Esophagus squamous epithelium (tissue), 5 donors: ENCODE results near the gene VAPB. TPM values are rescaled to one million over a fixed set of nuclear protein-coding genes. Genes with fewer than 3 reads are reported as not detected.

Experiments used
- DNase-seq: peaks from one replicate; lab custom pipeline; 2025; lab: John Stamatoyannopoulos, UW
- H3K27ac ChIP-seq, 4 donors: fragments of 200-600 bp; sonication (generic); one replicate each; pipeline ENCODE4 v1.5.1; 2016 to 2019; ENCODE audit warnings: mild to moderate bottlenecking in 1 of 4
- H3K27me3 ChIP-seq, 4 donors: fragments of 200-600 bp; sonication (generic); 1 replicate in 3 of 4; 2 replicates in 1 of 4; pipeline versions ENCODE4 v1.5.1 to v1.6.0; 2017 to 2021; ENCODE audit warnings: antibody characterized with exemption in 1 of 4
- H3K36me3 ChIP-seq, 3 donors: fragments of 200-600 bp; sonication (generic); one replicate each; pipeline ENCODE4 v1.5.1; 2016 to 2019
- H3K4me1 ChIP-seq, 3 donors: fragments of 200-600 bp; sonication (generic); one replicate each; pipeline ENCODE4 v1.5.1; 2017 to 2019
- H3K4me3 ChIP-seq, 4 donors: fragments of 200-600 bp; sonication (generic); 1 replicate in 3 of 4; 2 replicates in 1 of 4; pipeline ENCODE4 v1.5.1; 2016 to 2019; ENCODE audit warnings: mild to moderate bottlenecking in 2 of 4, moderate library complexity in 1 of 4
- H3K9me3 ChIP-seq, 3 donors: fragments of 200-600 bp; sonication (generic); one replicate each; pipeline ENCODE4 v1.5.1; 2016 to 2019
- CTCF ChIP-seq, 6 experiments: fragments of 450-650 bp in 4 of 6; fragments of 200-600 bp in 2 of 6; sonication (generic) in 2 of 6; IDR thresholded peaks; one replicate each; pipeline ENCODE4 v1.5.1; 2016 to 2019; ENCODE audit warnings: antibody characterized with exemption in 6 of 6, mild to moderate bottlenecking in 4 of 6, moderate library complexity in 4 of 6
- POLR2A ChIP-seq, 4 donors: fragments of 450-650 bp; IDR thresholded peaks; one replicate each; pipeline ENCODE4 v1.6.1; 2017; ENCODE audit warnings: antibody characterized with exemption in 4 of 4, mild to moderate bottlenecking in 4 of 4, moderate library complexity in 3 of 4
- WGBS, 2 donors: methylation state at CpG; one replicate each; pipeline ENCODE4 v1.1.5; 2018; 5-methylcytosine and 5-hydroxymethylcytosine counted together
- intact Hi-C: fragments of 100-400 bp; cut with DNase I; formaldehyde crosslinking; loops from one replicate; pipeline ENCODE4 v1.15.0; 2022
- total RNA-seq, 4 donors: library from RNA; depleted of rRNA; stranded (reverse); fragments of >200 nt; gene quantifications; one replicate each; pipeline ENCODE4 v1.1.0, GENCODE V29; 2016
- donor health status: DM: yes; HTN: yes; CAD: no.

The VAPB gene
- total RNA-seq, 4 donors from 2014 or later, result 11.5 to 21.2 (median 16.6) TPM

DNA sequence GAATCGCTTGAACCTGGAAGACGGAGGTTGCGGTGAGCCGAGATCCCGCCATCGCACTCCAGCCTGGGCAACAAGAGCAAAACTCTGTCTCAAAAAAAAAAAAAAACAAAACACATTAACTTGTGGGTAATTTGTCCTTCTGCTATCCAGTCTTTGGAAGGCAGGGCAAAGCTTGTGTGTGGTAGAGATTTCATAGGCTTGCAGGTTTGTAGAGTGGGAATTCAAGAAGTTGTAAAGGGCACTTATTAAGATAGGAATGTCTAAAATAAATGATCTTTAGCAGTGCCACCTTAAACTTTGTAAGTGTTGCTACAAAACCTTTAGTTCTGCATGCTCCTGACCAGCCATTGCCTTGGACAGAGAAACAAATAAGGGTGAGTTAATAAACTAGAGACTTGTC lies 8.4 kb downstream of the VAPB start:
- 97 to 98% methylated on average over 6 of the region's 6 CpGs for WGBS, 2 donors
- intact Hi-C loops, result no loop called here
- no peak for TF ChIP-seq POLR2A (IDR thresholded peaks at IDR 0.05)
- no peak for TF ChIP-seq CTCF (IDR thresholded peaks at IDR 0.05)
- Histone ChIP-seq H3K4me1 (peaks cover 0 to 68% (median 16%) of the 10 kb centered on the region in 3 donors), H3K27me3 (no peaks in the 10 kb centered on the region), H3K9me3 (no peaks in the 10 kb centered on the region), H3K36me3 (peaks cover 0 to 13% (median 0%) of the 10 kb centered on the region in 3 donors), H3K27ac (no peak overlapping the region), H3K4me3 (no peak overlapping the region)
- DNase-seq, result no peak

GRCh38 chr20:58398254-58398653 lies 9.2 kb downstream of the VAPB start:
- Histone ChIP-seq H3K4me1 (peaks cover 0 to 68% (median 16%) of the 10 kb centered on the region in 3 donors), H3K27ac (no peak overlapping the region), H3K4me3 (no peak overlapping the region), H3K36me3 (peaks cover 0 to 6% (median 0%) of the 10 kb centered on the region in 3 donors), H3K27me3 (no peaks in the 10 kb centered on the region), H3K9me3 (no peaks in the 10 kb centered on the region)
- TF ChIP-seq POLR2A (IDR thresholded peaks at IDR 0.05), result no peak
- no peak for TF ChIP-seq CTCF (IDR thresholded peaks at IDR 0.05)
- intact Hi-C loops, result no loop called here
- WGBS, 2 donors, result 76 to 87% methylated on average over 5 of the region's 5 CpGs
- no peak for DNase-seq

- H3K27ac ChIP-seq, result no peak overlapping the region
- no peaks in the 10 kb centered on the region for H3K9me3 ChIP-seq
- H3K36me3 ChIP-seq, result no peaks in the 10 kb centered on the region
- TF ChIP-seq POLR2A (IDR thresholded peaks at IDR 0.05) (no peak), CTCF (IDR thresholded peaks at IDR 0.05) (no peak)
- no peak overlapping the region for H3K4me3 ChIP-seq
- intact Hi-C loops, result no loop called here
- 88 to 91% methylated on average over 6 of the region's 6 CpGs for WGBS, 2 donors
- H3K27me3 ChIP-seq, result no peaks in the 10 kb centered on the region
- no peak for DNase-seq
- H3K4me1 ChIP-seq, result peaks cover 0 to 70% (median 23%) of the 10 kb centered on the region in 3 donors
Observed at GRCh38 chr20:58399926-58400325, 10.9 kb downstream of the VAPB start.

DNA sequence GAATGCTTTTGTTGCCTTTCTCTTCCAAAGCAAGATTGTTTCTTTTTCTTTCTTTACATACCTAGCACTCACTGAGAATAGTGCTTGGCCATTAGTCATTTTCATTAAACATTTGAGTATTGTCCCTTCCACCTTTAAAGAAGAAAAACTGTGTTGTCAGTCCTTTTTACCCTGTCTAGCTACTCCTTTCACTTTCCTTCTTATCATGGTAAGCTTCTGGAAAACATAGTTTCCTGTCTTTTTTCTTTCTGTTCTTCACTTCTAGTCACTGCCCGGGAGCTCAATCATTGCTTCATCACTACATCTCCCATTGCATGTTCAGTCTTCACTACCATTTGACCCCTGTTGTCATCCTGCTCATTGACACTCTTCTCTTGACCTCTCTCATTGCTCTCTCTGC lies 12.1 kb downstream of the VAPB start:
- no peak for DNase-seq
- intact Hi-C loops, result no loop called here
- Histone ChIP-seq H3K9me3 (no peaks in the 10 kb centered on the region), H3K4me1 (peaks cover 0 to 82% (median 23%) of the 10 kb centered on the region in 3 donors), H3K27ac (no peak overlapping the region), H3K36me3 (no peaks in the 10 kb centered on the region), H3K27me3 (no peaks in the 10 kb centered on the region), H3K4me3 (no peak overlapping the region)
- TF ChIP-seq POLR2A (IDR thresholded peaks at IDR 0.05), result no peak
- TF ChIP-seq CTCF (IDR thresholded peaks at IDR 0.05), result no peak
- WGBS, 2 donors, result 59 to 68% methylated on average over 1 of the region's 1 CpG

- WGBS, 2 donors, result 38% methylated on average over 4 to 5 of the region's 5 CpGs
- TF ChIP-seq CTCF (IDR thresholded peaks at IDR 0.05) (no peak), POLR2A (IDR thresholded peaks at IDR 0.05) (no peak)
- H3K27ac ChIP-seq, result no peak overlapping the region
- intact Hi-C loops, result no loop called here
- no peaks in the 10 kb centered on the region for H3K27me3 ChIP-seq
- H3K36me3 ChIP-seq, result no peaks in the 10 kb centered on the region
- DNase-seq, result no peak
- H3K4me3 ChIP-seq, result no peak overlapping the region
- peaks cover 0 to 86% (median 20%) of the 10 kb centered on the region in 3 donors for H3K4me1 ChIP-seq
- no peaks in the 10 kb centered on the region for H3K9me3 ChIP-seq
Observed at GRCh38 chr20:58402305-58402704, 13.3 kb downstream of the VAPB start.
